GM23338 (cell line): ENCODE measurements around the gene FGGY. TPM values are rescaled to one million over a fixed set of nuclear protein-coding genes. Genes with fewer than 3 reads are reported as not detected.

Source experiments
- ATAC-seq: fragments of 200-7000 bp; cut with Tn5 transposase; 3 replicates; pipeline ENCODE4 v1.9.1; 2020
- DNase-seq: peaks from one replicate; pipeline ENCODE4 v3.0.0-alpha.2; 2015; ENCODE audit warnings: low spot score
- H2AFZ ChIP-seq: fragments of 200-600 bp; sonication (generic); 2 replicates; pipeline ENCODE4 v1.8.0; 2016; ENCODE audit warnings: antibody characterized with exemption, mild to moderate bottlenecking, moderate library complexity
- H3F3A ChIP-seq: fragments of 200-600 bp; sonication (generic); replicated peaks from 2 replicates; pipeline ENCODE4 v1.8.0; 2017; ENCODE audit warnings: antibody characterized with exemption, mixed run types, low read depth
- H3K27ac ChIP-seq: fragments of 200-600 bp; sonication (generic); 2 replicates; pipeline ENCODE4 v1.6.1; 2016; ENCODE audit warnings: low read depth
- H3K27me3 ChIP-seq: fragments of 200-600 bp; sonication (generic); 2 replicates; pipeline ENCODE4 v1.8.0; 2016; ENCODE audit warnings: mild to moderate bottlenecking, mixed run types, moderate library complexity; ENCODE audit not compliant: insufficient read depth
- H3K36me3 ChIP-seq: fragments of 200-600 bp; sonication (generic); 2 replicates; pipeline ENCODE4 v1.8.0; 2016; ENCODE audit warnings: mild to moderate bottlenecking; ENCODE audit not compliant: insufficient read depth
- H3K4me1 ChIP-seq: fragments of 200-600 bp; sonication (generic); 2 replicates; pipeline ENCODE4 v1.8.0; 2016; ENCODE audit warnings: mild to moderate bottlenecking, moderate library complexity; ENCODE audit not compliant: insufficient read depth
- H3K4me2 ChIP-seq: fragments of 200-600 bp; sonication (generic); 2 replicates; pipeline ENCODE4 v1.7.1; 2017; ENCODE audit warnings: mixed run types
- H3K4me3 ChIP-seq: fragments of 200-600 bp; sonication (generic); 2 replicates; pipeline ENCODE4 v1.6.1; 2016; ENCODE audit warnings: mixed run types
- H3K79me2 ChIP-seq: fragments of 200-600 bp; sonication (generic); replicated peaks from 2 replicates; pipeline ENCODE4 v1.8.0; 2017; ENCODE audit warnings: mild to moderate bottlenecking; ENCODE audit not compliant: insufficient read depth
- H3K9me2 ChIP-seq: fragments of 200-600 bp; sonication (generic); 2 replicates; pipeline ENCODE4 v1.8.0; 2017; ENCODE audit not compliant: insufficient read depth
- H4K20me1 ChIP-seq: fragments of 200-600 bp; sonication (generic); replicated peaks from 2 replicates; pipeline ENCODE4 v1.8.0; 2017; ENCODE audit warnings: mild to moderate bottlenecking; ENCODE audit not compliant: insufficient read depth
- H3K27ac Mint-ChIP-seq: 2 replicates; pipeline ENCODE4 v1.8.0; 2020; ENCODE audit warnings: inconsistent platforms, mild to moderate bottlenecking, moderate library complexity, mixed read lengths
- H3K27me3 Mint-ChIP-seq: 3 replicates; pipeline ENCODE4 v1.8.0; 2022; ENCODE audit warnings: low read depth, mild to moderate bottlenecking, moderate library complexity, mixed read lengths, inconsistent platforms; ENCODE audit not compliant: insufficient read depth, poor library complexity
- H3K36me3 Mint-ChIP-seq: 3 replicates; pipeline ENCODE4 v1.8.0; 2021; ENCODE audit warnings: low read depth, mild to moderate bottlenecking, inconsistent platforms, moderate library complexity, mixed read lengths
- H3K4me1 Mint-ChIP-seq: 3 replicates; pipeline ENCODE4 v1.8.0; 2020; ENCODE audit warnings: mild to moderate bottlenecking, inconsistent platforms, mixed read lengths
- H3K4me3 Mint-ChIP-seq: 3 replicates; pipeline ENCODE4 v1.8.0; 2021; ENCODE audit warnings: moderate library complexity, mild to moderate bottlenecking, inconsistent platforms, mixed read lengths
- H3K9me3 Mint-ChIP-seq: 3 replicates; pipeline ENCODE4 v1.8.0; 2020; ENCODE audit warnings: moderate library complexity, mild to moderate bottlenecking, inconsistent platforms, mixed read lengths
- CTCF ChIP-seq, 2 experiments: fragments of 200-600 bp in 1 of 2; sonication (generic) in 1 of 2; conservative IDR thresholded peaks; 2 replicates each; pipeline versions ENCODE4 v1.5.1 to v1.6.1; 2016 to 2017; ENCODE audit warnings: antibody characterized with exemption in 2 of 2, low read depth in 2 of 2, mild to moderate bottlenecking in 2 of 2, moderate library complexity in 1 of 2
- EZH2 ChIP-seq: fragments of 200-600 bp; sonication (generic); IDR thresholded peaks from one replicate; pipeline ENCODE4 v1.8.0; 2017; ENCODE audit warnings: antibody characterized with exemption, mild to moderate bottlenecking, low read depth; ENCODE audit not compliant: unreplicated experiment
- EZH2phosphoT487 ChIP-seq: fragments of 200-600 bp; sonication (generic); IDR thresholded peaks from one replicate; pipeline ENCODE4 v1.8.1; 2018; ENCODE audit warnings: antibody characterized with exemption; ENCODE audit not compliant: unreplicated experiment
- JUNB ChIP-seq: IDR thresholded peaks from one replicate; pipeline ENCODE4 v1.6.1; 2016; ENCODE audit warnings: antibody characterized with exemption; ENCODE audit not compliant: unreplicated experiment
- STAT1 ChIP-seq: IDR thresholded peaks from one replicate; pipeline ENCODE4 v1.6.1; 2016; ENCODE audit warnings: antibody characterized with exemption; ENCODE audit not compliant: unreplicated experiment
- ZNF114 ChIP-seq: fragments of 250-450 bp; sonication (Bioruptor Pico); IDR thresholded peaks from 2 replicates; pipeline ENCODE4 v1.5.0; 2020; ENCODE audit warnings: mild to moderate bottlenecking, moderate library complexity
- ZNF331 ChIP-seq: fragments of 250-450 bp; sonication (Bioruptor Pico); IDR thresholded peaks from 2 replicates; pipeline ENCODE4 v1.5.0; 2020; ENCODE audit warnings: low read depth, mild to moderate bottlenecking, moderate library complexity
- polyA plus RNA-seq: library from polyadenylated mRNA; unstranded; fragments of >200 nt; fragmentation: Nextera tagmentation; extraction: Ambion mirVana; gene quantifications from 2 replicates; pipeline ENCODE4 v1.2.1, GENCODE V29; 2016
- total RNA-seq: library from RNA; depleted of rRNA; stranded (reverse); fragments of >200 nt; shearing (Covaris generic); gene quantifications from 2 replicates; pipeline ENCODE4 v1.2.3, GENCODE V29; 2014
- TF ChIP-seq, protein P1 (sequence below): fragments of 250-450 bp; sonication (Bioruptor Pico); IDR thresholded peaks from 2 replicates; pipeline ENCODE4 v1.5.0; 2020; ENCODE audit warnings: mild to moderate bottlenecking, moderate library complexity
- TF ChIP-seq, protein P2 (sequence below): IDR thresholded peaks from one replicate; pipeline ENCODE4 v1.6.1; 2018; ENCODE audit warnings: antibody characterized with exemption; ENCODE audit not compliant: unreplicated experiment

The FGGY gene
- total and polyA plus RNA-seq, 2 experiments from 2014 or later = 10.9 to 21.4 TPM

GRCh38 chr1:59757197-59757747, 460.4 kb downstream of the FGGY start:
- Histone ChIP-seq H3K27ac (no peak overlapping the region), H4K20me1 (no peaks in the 10 kb centered on the region), H3K27me3 (no peaks in the 10 kb centered on the region), H3F3A (no peaks in the 10 kb centered on the region), H3K79me2 (no peaks in the 10 kb centered on the region), H3K4me3 (no peak overlapping the region), H3K4me2 (no peak overlapping the region), H3K9me2 (no peaks in the 10 kb centered on the region), H3K4me1 (no peaks in the 10 kb centered on the region), H2AFZ (no peak overlapping the region), H3K36me3 (no peaks in the 10 kb centered on the region)
- H3K27me3 Mint-ChIP-seq = no peaks in the 10 kb centered on the region
- H3K4me1 Mint-ChIP-seq = no peaks in the 10 kb centered on the region
- TF ChIP-seq STAT1 (no peak), EZH2phosphoT487 (no peak), CTCF (conservative IDR thresholded peaks at IDR 0.05; ENCODE audit: low read depth in 2 of 2) (no peak), ZNF331 (CRISPR knock-in tag) (no peak), ZNF114 (CRISPR knock-in tag) (no peak), JUNB (no peak), EZH2 (no peak)
- TF ChIP-seq, protein P1, sequence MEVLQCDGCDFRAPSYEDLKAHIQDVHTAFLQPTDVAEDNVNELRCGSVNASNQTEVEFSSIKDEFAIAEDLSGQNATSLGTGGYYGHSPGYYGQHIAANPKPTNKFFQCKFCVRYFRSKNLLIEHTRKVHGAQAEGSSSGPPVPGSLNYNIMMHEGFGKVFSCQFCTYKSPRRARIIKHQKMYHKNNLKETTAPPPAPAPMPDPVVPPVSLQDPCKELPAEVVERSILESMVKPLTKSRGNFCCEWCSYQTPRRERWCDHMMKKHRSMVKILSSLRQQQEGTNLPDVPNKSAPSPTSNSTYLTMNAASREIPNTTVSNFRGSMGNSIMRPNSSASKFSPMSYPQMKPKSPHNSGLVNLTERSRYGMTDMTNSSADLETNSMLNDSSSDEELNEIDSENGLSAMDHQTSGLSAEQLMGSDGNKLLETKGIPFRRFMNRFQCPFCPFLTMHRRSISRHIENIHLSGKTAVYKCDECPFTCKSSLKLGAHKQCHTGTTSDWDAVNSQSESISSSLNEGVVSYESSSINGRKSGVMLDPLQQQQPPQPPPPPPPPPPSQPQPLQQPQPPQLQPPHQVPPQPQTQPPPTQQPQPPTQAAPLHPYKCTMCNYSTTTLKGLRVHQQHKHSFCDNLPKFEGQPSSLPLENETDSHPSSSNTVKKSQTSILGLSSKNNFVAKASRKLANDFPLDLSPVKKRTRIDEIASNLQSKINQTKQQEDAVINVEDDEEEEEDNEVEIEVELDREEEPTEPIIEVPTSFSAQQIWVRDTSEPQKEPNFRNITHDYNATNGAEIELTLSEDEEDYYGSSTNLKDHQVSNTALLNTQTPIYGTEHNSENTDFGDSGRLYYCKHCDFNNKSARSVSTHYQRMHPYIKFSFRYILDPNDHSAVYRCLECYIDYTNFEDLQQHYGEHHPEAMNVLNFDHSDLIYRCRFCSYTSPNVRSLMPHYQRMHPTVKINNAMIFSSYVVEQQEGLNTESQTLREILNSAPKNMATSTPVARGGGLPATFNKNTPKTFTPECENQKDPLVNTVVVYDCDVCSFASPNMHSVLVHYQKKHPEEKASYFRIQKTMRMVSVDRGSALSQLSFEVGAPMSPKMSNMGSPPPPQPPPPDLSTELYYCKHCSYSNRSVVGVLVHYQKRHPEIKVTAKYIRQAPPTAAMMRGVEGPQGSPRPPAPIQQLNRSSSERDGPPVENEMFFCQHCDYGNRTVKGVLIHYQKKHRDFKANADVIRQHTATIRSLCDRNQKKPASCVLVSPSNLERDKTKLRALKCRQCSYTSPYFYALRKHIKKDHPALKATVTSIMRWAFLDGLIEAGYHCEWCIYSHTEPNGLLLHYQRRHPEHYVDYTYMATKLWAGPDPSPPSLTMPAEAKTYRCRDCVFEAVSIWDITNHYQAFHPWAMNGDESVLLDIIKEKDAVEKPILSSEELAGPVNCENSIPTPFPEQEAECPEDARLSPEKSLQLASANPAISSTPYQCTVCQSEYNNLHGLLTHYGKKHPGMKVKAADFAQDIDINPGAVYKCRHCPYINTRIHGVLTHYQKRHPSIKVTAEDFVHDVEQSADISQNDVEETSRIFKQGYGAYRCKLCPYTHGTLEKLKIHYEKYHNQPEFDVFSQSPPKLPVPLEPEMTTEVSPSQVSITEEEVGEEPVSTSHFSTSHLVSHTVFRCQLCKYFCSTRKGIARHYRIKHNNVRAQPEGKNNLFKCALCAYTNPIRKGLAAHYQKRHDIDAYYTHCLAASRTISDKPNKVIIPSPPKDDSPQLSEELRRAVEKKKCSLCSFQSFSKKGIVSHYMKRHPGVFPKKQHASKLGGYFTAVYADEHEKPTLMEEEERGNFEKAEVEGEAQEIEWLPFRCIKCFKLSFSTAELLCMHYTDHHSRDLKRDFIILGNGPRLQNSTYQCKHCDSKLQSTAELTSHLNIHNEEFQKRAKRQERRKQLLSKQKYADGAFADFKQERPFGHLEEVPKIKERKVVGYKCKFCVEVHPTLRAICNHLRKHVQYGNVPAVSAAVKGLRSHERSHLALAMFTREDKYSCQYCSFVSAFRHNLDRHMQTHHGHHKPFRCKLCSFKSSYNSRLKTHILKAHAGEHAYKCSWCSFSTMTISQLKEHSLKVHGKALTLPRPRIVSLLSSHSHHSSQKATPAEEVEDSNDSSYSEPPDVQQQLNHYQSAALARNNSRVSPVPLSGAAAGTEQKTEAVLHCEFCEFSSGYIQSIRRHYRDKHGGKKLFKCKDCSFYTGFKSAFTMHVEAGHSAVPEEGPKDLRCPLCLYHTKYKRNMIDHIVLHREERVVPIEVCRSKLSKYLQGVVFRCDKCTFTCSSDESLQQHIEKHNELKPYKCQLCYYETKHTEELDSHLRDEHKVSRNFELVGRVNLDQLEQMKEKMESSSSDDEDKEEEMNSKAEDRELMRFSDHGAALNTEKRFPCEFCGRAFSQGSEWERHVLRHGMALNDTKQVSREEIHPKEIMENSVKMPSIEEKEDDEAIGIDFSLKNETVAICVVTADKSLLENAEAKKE = no peak
- TF ChIP-seq, protein P2, sequence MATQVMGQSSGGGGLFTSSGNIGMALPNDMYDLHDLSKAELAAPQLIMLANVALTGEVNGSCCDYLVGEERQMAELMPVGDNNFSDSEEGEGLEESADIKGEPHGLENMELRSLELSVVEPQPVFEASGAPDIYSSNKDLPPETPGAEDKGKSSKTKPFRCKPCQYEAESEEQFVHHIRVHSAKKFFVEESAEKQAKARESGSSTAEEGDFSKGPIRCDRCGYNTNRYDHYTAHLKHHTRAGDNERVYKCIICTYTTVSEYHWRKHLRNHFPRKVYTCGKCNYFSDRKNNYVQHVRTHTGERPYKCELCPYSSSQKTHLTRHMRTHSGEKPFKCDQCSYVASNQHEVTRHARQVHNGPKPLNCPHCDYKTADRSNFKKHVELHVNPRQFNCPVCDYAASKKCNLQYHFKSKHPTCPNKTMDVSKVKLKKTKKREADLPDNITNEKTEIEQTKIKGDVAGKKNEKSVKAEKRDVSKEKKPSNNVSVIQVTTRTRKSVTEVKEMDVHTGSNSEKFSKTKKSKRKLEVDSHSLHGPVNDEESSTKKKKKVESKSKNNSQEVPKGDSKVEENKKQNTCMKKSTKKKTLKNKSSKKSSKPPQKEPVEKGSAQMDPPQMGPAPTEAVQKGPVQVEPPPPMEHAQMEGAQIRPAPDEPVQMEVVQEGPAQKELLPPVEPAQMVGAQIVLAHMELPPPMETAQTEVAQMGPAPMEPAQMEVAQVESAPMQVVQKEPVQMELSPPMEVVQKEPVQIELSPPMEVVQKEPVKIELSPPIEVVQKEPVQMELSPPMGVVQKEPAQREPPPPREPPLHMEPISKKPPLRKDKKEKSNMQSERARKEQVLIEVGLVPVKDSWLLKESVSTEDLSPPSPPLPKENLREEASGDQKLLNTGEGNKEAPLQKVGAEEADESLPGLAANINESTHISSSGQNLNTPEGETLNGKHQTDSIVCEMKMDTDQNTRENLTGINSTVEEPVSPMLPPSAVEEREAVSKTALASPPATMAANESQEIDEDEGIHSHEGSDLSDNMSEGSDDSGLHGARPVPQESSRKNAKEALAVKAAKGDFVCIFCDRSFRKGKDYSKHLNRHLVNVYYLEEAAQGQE = no peak
- no peaks in the 10 kb centered on the region for H3K36me3 Mint-ChIP-seq
- DNase-seq = no peak
- no peak overlapping the region for H3K4me3 Mint-ChIP-seq
- H3K27ac Mint-ChIP-seq = no peak overlapping the region
- no peaks in the 10 kb centered on the region for H3K9me3 Mint-ChIP-seq
- ATAC-seq = no peak
